Measurements from ENCODE around the gene PLA2G12B.

PLA2G12B gene

GRCh38 chr10:72943498-72944234 is 10.9 kb downstream of the PLA2G12B start:
- DNase-seq (ENCODE audit: low read depth): no peak
- TF ChIP-seq CTCF (conservative IDR thresholded peaks at IDR 0.05; ENCODE audit: control insufficient read depth, insufficient read depth, low read depth, low read length): no peak
- no peak overlapping the region for H3K4me3 ChIP-seq (ENCODE audit: control insufficient read depth, low read depth, low read length)

- TF ChIP-seq CTCF (conservative IDR thresholded peaks at IDR 0.05; ENCODE audit: control insufficient read depth, insufficient read depth, low read depth, low read length): no peak
- peak; percentile 51 for DNase-seq (ENCODE audit: low read depth)
- no peak overlapping the region for H3K4me3 ChIP-seq (ENCODE audit: control insufficient read depth, low read depth, low read length)
Observed at GRCh38 chr10:72935361-72935760, 19.2 kb downstream of the PLA2G12B start.

GRCh38 chr10:72932259-72933015 is 22.2 kb downstream of the PLA2G12B start:
- no peak for DNase-seq (ENCODE audit: low read depth)
- no peak for TF ChIP-seq CTCF (conservative IDR thresholded peaks at IDR 0.05; ENCODE audit: control insufficient read depth, insufficient read depth, low read depth, low read length)
- no peak overlapping the region for H3K4me3 ChIP-seq (ENCODE audit: control insufficient read depth, low read depth, low read length)

GRCh38 chr10:72930276-72930675 is 24.3 kb downstream of the PLA2G12B start:
- no peak for TF ChIP-seq CTCF (conservative IDR thresholded peaks at IDR 0.05; ENCODE audit: control insufficient read depth, insufficient read depth, low read depth, low read length)
- H3K4me3 ChIP-seq (ENCODE audit: control insufficient read depth, low read depth, low read length): no peak overlapping the region
- DNase-seq (ENCODE audit: low read depth): no peak

- no peak overlapping the region for H3K4me3 ChIP-seq (ENCODE audit: control insufficient read depth, low read depth, low read length)
- DNase-seq (ENCODE audit: low read depth): no peak
- TF ChIP-seq CTCF (conservative IDR thresholded peaks at IDR 0.05; ENCODE audit: control insufficient read depth, insufficient read depth, low read depth, low read length): no peak
Observed at GRCh38 chr10:72928798-72929197, 25.8 kb downstream of the PLA2G12B start.

- TF ChIP-seq CTCF (conservative IDR thresholded peaks at IDR 0.05; ENCODE audit: control insufficient read depth, insufficient read depth, low read depth, low read length): no peak
- H3K4me3 ChIP-seq (ENCODE audit: control insufficient read depth, low read depth, low read length): no peak overlapping the region
- DNase-seq (ENCODE audit: low read depth): no peak
Observed at GRCh38 chr10:72927485-72927884, 27.1 kb downstream of the PLA2G12B start.
